GM23338 (cell line): Measurements from ENCODE around the gene ARHGEF19. TPM values are rescaled to one million over a fixed set of nuclear protein-coding genes. Genes with fewer than 3 reads are reported as not detected.

Source experiments
- ATAC-seq: fragments of 200-7000 bp; cut with Tn5 transposase; 3 replicates; pipeline ENCODE4 v1.9.1; 2020
- DNase-seq: peaks from one replicate; pipeline ENCODE4 v3.0.0-alpha.2; 2015; ENCODE audit warnings: low spot score
- H2AFZ ChIP-seq: fragments of 200-600 bp; sonication (generic); 2 replicates; pipeline ENCODE4 v1.8.0; 2016; ENCODE audit warnings: antibody characterized with exemption, mild to moderate bottlenecking, moderate library complexity
- H3F3A ChIP-seq: fragments of 200-600 bp; sonication (generic); replicated peaks from 2 replicates; pipeline ENCODE4 v1.8.0; 2017; ENCODE audit warnings: antibody characterized with exemption, mixed run types, low read depth
- H3K27ac ChIP-seq: fragments of 200-600 bp; sonication (generic); 2 replicates; pipeline ENCODE4 v1.6.1; 2016; ENCODE audit warnings: low read depth
- H3K27me3 ChIP-seq: fragments of 200-600 bp; sonication (generic); 2 replicates; pipeline ENCODE4 v1.8.0; 2016; ENCODE audit warnings: mild to moderate bottlenecking, mixed run types, moderate library complexity; ENCODE audit not compliant: insufficient read depth
- H3K36me3 ChIP-seq: fragments of 200-600 bp; sonication (generic); 2 replicates; pipeline ENCODE4 v1.8.0; 2016; ENCODE audit warnings: mild to moderate bottlenecking; ENCODE audit not compliant: insufficient read depth
- H3K4me1 ChIP-seq: fragments of 200-600 bp; sonication (generic); 2 replicates; pipeline ENCODE4 v1.8.0; 2016; ENCODE audit warnings: mild to moderate bottlenecking, moderate library complexity; ENCODE audit not compliant: insufficient read depth
- H3K4me2 ChIP-seq: fragments of 200-600 bp; sonication (generic); 2 replicates; pipeline ENCODE4 v1.7.1; 2017; ENCODE audit warnings: mixed run types
- H3K4me3 ChIP-seq: fragments of 200-600 bp; sonication (generic); 2 replicates; pipeline ENCODE4 v1.6.1; 2016; ENCODE audit warnings: mixed run types
- H3K79me2 ChIP-seq: fragments of 200-600 bp; sonication (generic); replicated peaks from 2 replicates; pipeline ENCODE4 v1.8.0; 2017; ENCODE audit warnings: mild to moderate bottlenecking; ENCODE audit not compliant: insufficient read depth
- H3K9me2 ChIP-seq: fragments of 200-600 bp; sonication (generic); 2 replicates; pipeline ENCODE4 v1.8.0; 2017; ENCODE audit not compliant: insufficient read depth
- H4K20me1 ChIP-seq: fragments of 200-600 bp; sonication (generic); replicated peaks from 2 replicates; pipeline ENCODE4 v1.8.0; 2017; ENCODE audit warnings: mild to moderate bottlenecking; ENCODE audit not compliant: insufficient read depth
- H3K27ac Mint-ChIP-seq: 2 replicates; pipeline ENCODE4 v1.8.0; 2020; ENCODE audit warnings: inconsistent platforms, mild to moderate bottlenecking, moderate library complexity, mixed read lengths
- H3K27me3 Mint-ChIP-seq: 3 replicates; pipeline ENCODE4 v1.8.0; 2022; ENCODE audit warnings: low read depth, mild to moderate bottlenecking, moderate library complexity, mixed read lengths, inconsistent platforms; ENCODE audit not compliant: insufficient read depth, poor library complexity
- H3K36me3 Mint-ChIP-seq: 3 replicates; pipeline ENCODE4 v1.8.0; 2021; ENCODE audit warnings: low read depth, mild to moderate bottlenecking, inconsistent platforms, moderate library complexity, mixed read lengths
- H3K4me1 Mint-ChIP-seq: 3 replicates; pipeline ENCODE4 v1.8.0; 2020; ENCODE audit warnings: mild to moderate bottlenecking, inconsistent platforms, mixed read lengths
- H3K4me3 Mint-ChIP-seq: 3 replicates; pipeline ENCODE4 v1.8.0; 2021; ENCODE audit warnings: moderate library complexity, mild to moderate bottlenecking, inconsistent platforms, mixed read lengths
- H3K9me3 Mint-ChIP-seq: 3 replicates; pipeline ENCODE4 v1.8.0; 2020; ENCODE audit warnings: moderate library complexity, mild to moderate bottlenecking, inconsistent platforms, mixed read lengths
- CREB1 ChIP-seq: fragments of 250-450 bp; sonication (Bioruptor Pico); IDR thresholded peaks from 2 replicates; pipeline ENCODE4 v1.5.0; 2020; ENCODE audit warnings: low read depth, mild to moderate bottlenecking, moderate library complexity
- EZH2 ChIP-seq: fragments of 200-600 bp; sonication (generic); IDR thresholded peaks from one replicate; pipeline ENCODE4 v1.8.0; 2017; ENCODE audit warnings: antibody characterized with exemption, mild to moderate bottlenecking, low read depth; ENCODE audit not compliant: unreplicated experiment
- EZH2phosphoT487 ChIP-seq: fragments of 200-600 bp; sonication (generic); IDR thresholded peaks from one replicate; pipeline ENCODE4 v1.8.1; 2018; ENCODE audit warnings: antibody characterized with exemption; ENCODE audit not compliant: unreplicated experiment
- JUNB ChIP-seq: IDR thresholded peaks from one replicate; pipeline ENCODE4 v1.6.1; 2016; ENCODE audit warnings: antibody characterized with exemption; ENCODE audit not compliant: unreplicated experiment
- NANOG ChIP-seq: IDR thresholded peaks from 2 replicates; pipeline ENCODE4 v1.6.1; 2016; ENCODE audit warnings: antibody characterized with exemption, borderline replicate concordance
- POLR2AphosphoS5 ChIP-seq: IDR thresholded peaks from 2 replicates; pipeline ENCODE4 v1.6.1; 2016; ENCODE audit warnings: antibody characterized with exemption, low read depth
- REST ChIP-seq: IDR thresholded peaks from one replicate; pipeline ENCODE4 v1.6.1; 2018; ENCODE audit warnings: antibody characterized with exemption; ENCODE audit not compliant: unreplicated experiment
- STAT1 ChIP-seq: IDR thresholded peaks from one replicate; pipeline ENCODE4 v1.6.1; 2016; ENCODE audit warnings: antibody characterized with exemption; ENCODE audit not compliant: unreplicated experiment
- ZNF114 ChIP-seq: fragments of 250-450 bp; sonication (Bioruptor Pico); IDR thresholded peaks from 2 replicates; pipeline ENCODE4 v1.5.0; 2020; ENCODE audit warnings: mild to moderate bottlenecking, moderate library complexity
- ZNF331 ChIP-seq: fragments of 250-450 bp; sonication (Bioruptor Pico); IDR thresholded peaks from 2 replicates; pipeline ENCODE4 v1.5.0; 2020; ENCODE audit warnings: low read depth, mild to moderate bottlenecking, moderate library complexity
- polyA plus RNA-seq: library from polyadenylated mRNA; unstranded; fragments of >200 nt; fragmentation: Nextera tagmentation; extraction: Ambion mirVana; gene quantifications from 2 replicates; pipeline ENCODE4 v1.2.1, GENCODE V29; 2016
- total RNA-seq: library from RNA; depleted of rRNA; stranded (reverse); fragments of >200 nt; shearing (Covaris generic); gene quantifications from 2 replicates; pipeline ENCODE4 v1.2.3, GENCODE V29; 2014
- TF ChIP-seq, protein P1 (sequence below): IDR thresholded peaks from 2 replicates; pipeline ENCODE4 v1.6.1; 2016; ENCODE audit warnings: antibody characterized with exemption
- TF ChIP-seq, protein P2 (sequence below): fragments of 250-450 bp; sonication (Bioruptor Pico); IDR thresholded peaks from 2 replicates; pipeline ENCODE4 v1.5.0; 2020; ENCODE audit warnings: mild to moderate bottlenecking, moderate library complexity

Gene ARHGEF19
- total and polyA plus RNA-seq, 2 experiments from 2014 or later = 19.5 to 46.4 TPM

GRCh38 chr1:16165548-16165947 is 46.9 kb downstream of the ARHGEF19 start:
- no peak overlapping the region; the same call in 2 of the 3 replicates for H3K4me3 Mint-ChIP-seq
- ATAC-seq = no peak
- no peak for TF ChIP-seq CREB1 (CRISPR knock-in tag)

DNA sequence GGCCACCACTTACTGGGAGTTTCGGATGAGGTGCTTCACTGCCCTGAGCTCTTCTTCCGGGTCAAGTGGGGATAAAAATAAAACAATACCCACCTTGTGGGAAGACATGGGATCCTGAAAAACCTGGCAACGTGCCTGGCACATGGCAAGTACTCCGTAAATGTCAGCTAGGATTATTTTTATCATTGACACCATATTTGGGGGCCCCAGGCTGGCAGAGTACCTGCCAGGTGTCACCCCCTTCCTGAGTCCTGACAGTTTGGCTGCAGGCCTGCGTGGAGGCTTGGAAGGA is 47.4 kb downstream of the ARHGEF19 start:
- peaks cover 4% of the 10 kb centered on the region; the same call in 1 of the 2 replicates for H3K27me3 ChIP-seq
- no peak overlapping the region for H2AFZ ChIP-seq
- peaks cover 55% of the 10 kb centered on the region for H3K4me1 Mint-ChIP-seq
- peaks cover 54% of the 10 kb centered on the region for H3K4me1 ChIP-seq
- H3K4me3 Mint-ChIP-seq = peak overlapping the region; percentile 11; the same call in 1 of the 3 replicates
- peaks cover 37% of the 10 kb centered on the region for H3K27me3 Mint-ChIP-seq
- no peaks in the 10 kb centered on the region; the same call in 1 of the 2 replicates for H3K36me3 ChIP-seq
- no peak overlapping the region for H3K27ac ChIP-seq
- DNase-seq = no peak
- H3K27ac Mint-ChIP-seq = peak overlapping the region; percentile 56
- H3K4me2 ChIP-seq = no peak overlapping the region
- H4K20me1 ChIP-seq = no peaks in the 10 kb centered on the region
- peaks cover 26% of the 10 kb centered on the region for H3F3A ChIP-seq
- no peak overlapping the region for H3K4me3 ChIP-seq
- no peaks in the 10 kb centered on the region for H3K36me3 Mint-ChIP-seq
- no peaks in the 10 kb centered on the region for H3K9me2 ChIP-seq
- no peaks in the 10 kb centered on the region for H3K9me3 Mint-ChIP-seq
- no peaks in the 10 kb centered on the region for H3K79me2 ChIP-seq
- no peak for ATAC-seq
- TF ChIP-seq ZNF331 (CRISPR knock-in tag) = no peak
- TF ChIP-seq CREB1 (CRISPR knock-in tag) = no peak
- TF ChIP-seq ZNF114 (CRISPR knock-in tag) = no peak
- no peak for TF ChIP-seq STAT1
- TF ChIP-seq, protein P1, sequence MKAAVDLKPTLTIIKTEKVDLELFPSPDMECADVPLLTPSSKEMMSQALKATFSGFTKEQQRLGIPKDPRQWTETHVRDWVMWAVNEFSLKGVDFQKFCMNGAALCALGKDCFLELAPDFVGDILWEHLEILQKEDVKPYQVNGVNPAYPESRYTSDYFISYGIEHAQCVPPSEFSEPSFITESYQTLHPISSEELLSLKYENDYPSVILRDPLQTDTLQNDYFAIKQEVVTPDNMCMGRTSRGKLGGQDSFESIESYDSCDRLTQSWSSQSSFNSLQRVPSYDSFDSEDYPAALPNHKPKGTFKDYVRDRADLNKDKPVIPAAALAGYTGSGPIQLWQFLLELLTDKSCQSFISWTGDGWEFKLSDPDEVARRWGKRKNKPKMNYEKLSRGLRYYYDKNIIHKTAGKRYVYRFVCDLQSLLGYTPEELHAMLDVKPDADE = no peak
- TF ChIP-seq NANOG = no peak
- no peak for TF ChIP-seq JUNB
- TF ChIP-seq, protein P2, sequence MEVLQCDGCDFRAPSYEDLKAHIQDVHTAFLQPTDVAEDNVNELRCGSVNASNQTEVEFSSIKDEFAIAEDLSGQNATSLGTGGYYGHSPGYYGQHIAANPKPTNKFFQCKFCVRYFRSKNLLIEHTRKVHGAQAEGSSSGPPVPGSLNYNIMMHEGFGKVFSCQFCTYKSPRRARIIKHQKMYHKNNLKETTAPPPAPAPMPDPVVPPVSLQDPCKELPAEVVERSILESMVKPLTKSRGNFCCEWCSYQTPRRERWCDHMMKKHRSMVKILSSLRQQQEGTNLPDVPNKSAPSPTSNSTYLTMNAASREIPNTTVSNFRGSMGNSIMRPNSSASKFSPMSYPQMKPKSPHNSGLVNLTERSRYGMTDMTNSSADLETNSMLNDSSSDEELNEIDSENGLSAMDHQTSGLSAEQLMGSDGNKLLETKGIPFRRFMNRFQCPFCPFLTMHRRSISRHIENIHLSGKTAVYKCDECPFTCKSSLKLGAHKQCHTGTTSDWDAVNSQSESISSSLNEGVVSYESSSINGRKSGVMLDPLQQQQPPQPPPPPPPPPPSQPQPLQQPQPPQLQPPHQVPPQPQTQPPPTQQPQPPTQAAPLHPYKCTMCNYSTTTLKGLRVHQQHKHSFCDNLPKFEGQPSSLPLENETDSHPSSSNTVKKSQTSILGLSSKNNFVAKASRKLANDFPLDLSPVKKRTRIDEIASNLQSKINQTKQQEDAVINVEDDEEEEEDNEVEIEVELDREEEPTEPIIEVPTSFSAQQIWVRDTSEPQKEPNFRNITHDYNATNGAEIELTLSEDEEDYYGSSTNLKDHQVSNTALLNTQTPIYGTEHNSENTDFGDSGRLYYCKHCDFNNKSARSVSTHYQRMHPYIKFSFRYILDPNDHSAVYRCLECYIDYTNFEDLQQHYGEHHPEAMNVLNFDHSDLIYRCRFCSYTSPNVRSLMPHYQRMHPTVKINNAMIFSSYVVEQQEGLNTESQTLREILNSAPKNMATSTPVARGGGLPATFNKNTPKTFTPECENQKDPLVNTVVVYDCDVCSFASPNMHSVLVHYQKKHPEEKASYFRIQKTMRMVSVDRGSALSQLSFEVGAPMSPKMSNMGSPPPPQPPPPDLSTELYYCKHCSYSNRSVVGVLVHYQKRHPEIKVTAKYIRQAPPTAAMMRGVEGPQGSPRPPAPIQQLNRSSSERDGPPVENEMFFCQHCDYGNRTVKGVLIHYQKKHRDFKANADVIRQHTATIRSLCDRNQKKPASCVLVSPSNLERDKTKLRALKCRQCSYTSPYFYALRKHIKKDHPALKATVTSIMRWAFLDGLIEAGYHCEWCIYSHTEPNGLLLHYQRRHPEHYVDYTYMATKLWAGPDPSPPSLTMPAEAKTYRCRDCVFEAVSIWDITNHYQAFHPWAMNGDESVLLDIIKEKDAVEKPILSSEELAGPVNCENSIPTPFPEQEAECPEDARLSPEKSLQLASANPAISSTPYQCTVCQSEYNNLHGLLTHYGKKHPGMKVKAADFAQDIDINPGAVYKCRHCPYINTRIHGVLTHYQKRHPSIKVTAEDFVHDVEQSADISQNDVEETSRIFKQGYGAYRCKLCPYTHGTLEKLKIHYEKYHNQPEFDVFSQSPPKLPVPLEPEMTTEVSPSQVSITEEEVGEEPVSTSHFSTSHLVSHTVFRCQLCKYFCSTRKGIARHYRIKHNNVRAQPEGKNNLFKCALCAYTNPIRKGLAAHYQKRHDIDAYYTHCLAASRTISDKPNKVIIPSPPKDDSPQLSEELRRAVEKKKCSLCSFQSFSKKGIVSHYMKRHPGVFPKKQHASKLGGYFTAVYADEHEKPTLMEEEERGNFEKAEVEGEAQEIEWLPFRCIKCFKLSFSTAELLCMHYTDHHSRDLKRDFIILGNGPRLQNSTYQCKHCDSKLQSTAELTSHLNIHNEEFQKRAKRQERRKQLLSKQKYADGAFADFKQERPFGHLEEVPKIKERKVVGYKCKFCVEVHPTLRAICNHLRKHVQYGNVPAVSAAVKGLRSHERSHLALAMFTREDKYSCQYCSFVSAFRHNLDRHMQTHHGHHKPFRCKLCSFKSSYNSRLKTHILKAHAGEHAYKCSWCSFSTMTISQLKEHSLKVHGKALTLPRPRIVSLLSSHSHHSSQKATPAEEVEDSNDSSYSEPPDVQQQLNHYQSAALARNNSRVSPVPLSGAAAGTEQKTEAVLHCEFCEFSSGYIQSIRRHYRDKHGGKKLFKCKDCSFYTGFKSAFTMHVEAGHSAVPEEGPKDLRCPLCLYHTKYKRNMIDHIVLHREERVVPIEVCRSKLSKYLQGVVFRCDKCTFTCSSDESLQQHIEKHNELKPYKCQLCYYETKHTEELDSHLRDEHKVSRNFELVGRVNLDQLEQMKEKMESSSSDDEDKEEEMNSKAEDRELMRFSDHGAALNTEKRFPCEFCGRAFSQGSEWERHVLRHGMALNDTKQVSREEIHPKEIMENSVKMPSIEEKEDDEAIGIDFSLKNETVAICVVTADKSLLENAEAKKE (CRISPR knock-in tag) = no peak
- TF ChIP-seq EZH2 = no peak
- no peak for TF ChIP-seq EZH2phosphoT487
- TF ChIP-seq REST = no peak
- no peak for TF ChIP-seq POLR2AphosphoS5

More at GRCh38 chr1:16165548-16165947, 46.9 kb downstream of the ARHGEF19 start:
- Histone ChIP-seq H3K4me3 (no peak overlapping the region), H3K4me1 (peaks cover 54% of the 10 kb centered on the region), H3K9me2 (no peaks in the 10 kb centered on the region), H3F3A (peaks cover 26% of the 10 kb centered on the region), H3K27ac (no peak overlapping the region), H3K4me2 (no peak overlapping the region), H3K36me3 (no peaks in the 10 kb centered on the region; the same call in 1 of the 2 replicates), H4K20me1 (no peaks in the 10 kb centered on the region), H2AFZ (no peak overlapping the region), H3K79me2 (no peaks in the 10 kb centered on the region), H3K27me3 (peaks cover 4% of the 10 kb centered on the region; the same call in 1 of the 2 replicates)
- Mint-ChIP-seq H3K36me3 (no peaks in the 10 kb centered on the region), H3K27ac (no peak overlapping the region; the same call in 1 of the 2 replicates), H3K27me3 (peaks cover 37% of the 10 kb centered on the region), H3K4me1 (peaks cover 55% of the 10 kb centered on the region), H3K9me3 (no peaks in the 10 kb centered on the region)
- no peak for DNase-seq
